WTC11 (cell line): ENCODE data around the gene APOL1. TPM values are rescaled to one million over a fixed set of nuclear protein-coding genes. Genes with fewer than 3 reads are reported as not detected.
"Not testable (repeated sequence)": the region's sequence is repeated elsewhere in the genome, so short reads cannot be mapped to it uniquely, and the experiment has no call there.

Source experiments
- ATAC-seq: fragments of 200-7000 bp; cut with Tn5 transposase; 2 replicates; pipeline ENCODE4 v1.10.0; 2021; ENCODE audit warnings: mild to moderate bottlenecking, moderate library complexity
- CTCF ChIA-PET: fragments of 300-600 bp; sonication (Branson Sonifier 250); formaldehyde crosslinking; loops from one replicate; lab custom pipeline; 2021; ENCODE audit warnings: antibody characterized with exemption; lab: Charles Lee
- POLR2A ChIA-PET: fragments of 350-600 bp; sonication (Branson Sonifier 250); formaldehyde crosslinking; loops from one replicate; lab custom pipeline; 2021; ENCODE audit warnings: antibody characterized with exemption; lab: Charles Lee
- DNase-seq: peaks from one replicate; pipeline ENCODE4 v3.0.0; 2021; ENCODE audit warnings: low spot score
- H3K27ac Mint-ChIP-seq: 2 replicates; pipeline ENCODE4 v1.8.0; 2021; ENCODE audit warnings: mixed read lengths
- H3K27me3 Mint-ChIP-seq: 2 replicates; pipeline ENCODE4 v1.8.0; 2021; ENCODE audit warnings: low read depth, mild to moderate bottlenecking, moderate library complexity, mixed read lengths
- H3K36me3 Mint-ChIP-seq: 2 replicates; pipeline ENCODE4 v1.8.0; 2021; ENCODE audit warnings: mixed read lengths
- H3K4me1 Mint-ChIP-seq: 2 replicates; pipeline ENCODE4 v1.8.0; 2022; ENCODE audit warnings: mixed read lengths
- H3K4me3 Mint-ChIP-seq: 2 replicates; pipeline ENCODE4 v1.8.0; 2021; ENCODE audit warnings: mild to moderate bottlenecking, moderate library complexity, mixed read lengths
- H3K9me3 Mint-ChIP-seq: 2 replicates; pipeline ENCODE4 v1.8.0; 2021; ENCODE audit warnings: mixed read lengths
- HMGA2 ChIP-seq: fragments of 250-450 bp; sonication (Bioruptor Pico); IDR thresholded peaks from 2 replicates; pipeline ENCODE4 v1.4.0; 2021; ENCODE audit warnings: mild to moderate bottlenecking, moderate library complexity
- JUN ChIP-seq: sonication (generic); formaldehyde crosslinking; IDR thresholded peaks from 2 replicates; pipeline ENCODE4 v1.8.0; 2023; ENCODE audit warnings: mild to moderate bottlenecking, missing genetic modification reagents
- MXD4 ChIP-seq: fragments of 250-450 bp; sonication (Bioruptor Pico); IDR thresholded peaks from 2 replicates; pipeline ENCODE4 v1.8.0; 2021; ENCODE audit warnings: mild to moderate bottlenecking, moderate library complexity, borderline replicate concordance
- MYBL2 ChIP-seq: sonication (generic); formaldehyde crosslinking; IDR thresholded peaks from 2 replicates; pipeline ENCODE4 v1.8.1; 2023; ENCODE audit warnings: mild to moderate bottlenecking, moderate library complexity, missing genetic modification reagents
- NFYB ChIP-seq: sonication (generic); formaldehyde crosslinking; conservative IDR thresholded peaks from 2 replicates; pipeline ENCODE4 v1.8.0; 2022; ENCODE audit warnings: low read depth, missing genetic modification reagents
- NR1H2 ChIP-seq: sonication (generic); formaldehyde crosslinking; IDR thresholded peaks from 2 replicates; pipeline ENCODE4 v1.9.0; 2021; ENCODE audit warnings: mild to moderate bottlenecking, moderate library complexity, missing genetic modification reagents
- NR2C2 ChIP-seq: sonication (generic); formaldehyde crosslinking; IDR thresholded peaks from 2 replicates; pipeline ENCODE4 v1.8.0; 2022; ENCODE audit warnings: mild to moderate bottlenecking, missing genetic modification reagents
- PRRX2 ChIP-seq: fragments of 250-450 bp; sonication (Bioruptor Pico); IDR thresholded peaks from 2 replicates; pipeline ENCODE4 v1.8.0; 2021; ENCODE audit warnings: mild to moderate bottlenecking
- RORB ChIP-seq: fragments of 250-450 bp; sonication (Bioruptor Pico); IDR thresholded peaks from 2 replicates; pipeline ENCODE4 v1.9.0; 2021; ENCODE audit warnings: mild to moderate bottlenecking
- TCF7 ChIP-seq: sonication (generic); formaldehyde crosslinking; IDR thresholded peaks from 2 replicates; pipeline ENCODE4 v1.8.0; 2022; ENCODE audit warnings: mild to moderate bottlenecking, low read depth, missing genetic modification reagents, moderate library complexity
- TP53 ChIP-seq: sonication (generic); formaldehyde crosslinking; IDR thresholded peaks from 2 replicates; pipeline ENCODE4 v1.8.1; 2023; ENCODE audit warnings: mild to moderate bottlenecking, missing genetic modification reagents
- total RNA-seq: library from RNA; stranded (reverse); gene quantifications from 3 replicates; pipeline ENCODE4 v1.2.3, GENCODE V29; 2021
- TF ChIP-seq, protein P1 (sequence below): sonication (generic); formaldehyde crosslinking; IDR thresholded peaks from 2 replicates; pipeline ENCODE4 v1.8.1; 2022; ENCODE audit warnings: missing genetic modification reagents, borderline replicate concordance
- TF ChIP-seq, protein P2 (sequence below): fragments of 200-600 bp; IDR thresholded peaks from 2 replicates; pipeline ENCODE4 v1.8.0; 2022; ENCODE audit warnings: antibody characterized with exemption
- TF ChIP-seq, protein P3 (sequence below): fragments of 250-450 bp; sonication (Bioruptor Pico); IDR thresholded peaks from 2 replicates; pipeline ENCODE4 v2.1.2; 2022; ENCODE audit warnings: mild to moderate bottlenecking, moderate library complexity
- TF ChIP-seq, protein P4 (sequence below): sonication (generic); formaldehyde crosslinking; IDR thresholded peaks from 2 replicates; pipeline ENCODE4 v1.8.0; 2022; ENCODE audit warnings: missing genetic modification reagents
- TF ChIP-seq, protein P5 (sequence below): sonication (generic); formaldehyde crosslinking; IDR thresholded peaks from 2 replicates; pipeline ENCODE4 v1.8.0; 2022; ENCODE audit warnings: mild to moderate bottlenecking, missing genetic modification reagents

The APOL1 gene
- total RNA-seq, 1 experiment from 2014 or later, result 0.35 TPM

DNA sequence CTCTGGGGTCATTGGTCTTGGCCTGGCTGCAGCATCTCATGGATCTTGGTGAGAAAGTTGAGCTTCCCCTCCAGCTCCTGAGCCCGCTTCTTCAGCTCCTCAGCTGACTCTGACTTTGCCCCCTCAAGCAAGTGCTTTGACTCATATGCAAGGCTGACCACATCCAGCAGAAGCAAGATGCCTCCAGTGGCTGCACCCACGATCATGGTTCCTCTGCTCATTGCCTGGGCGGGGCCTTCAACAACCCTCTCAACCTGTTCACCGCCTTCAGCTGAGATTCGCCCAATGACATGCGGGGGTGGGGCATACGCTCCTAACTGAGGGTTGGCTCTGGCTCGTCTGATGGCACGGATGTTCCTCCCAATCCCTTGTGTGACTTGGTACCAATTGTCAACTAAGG, 25.5 kb upstream of the APOL1 start (continued):
- TF ChIP-seq NR1H2 (CRISPR knock-in tag) (no peak), MYBL2 (no peak)

DNA sequence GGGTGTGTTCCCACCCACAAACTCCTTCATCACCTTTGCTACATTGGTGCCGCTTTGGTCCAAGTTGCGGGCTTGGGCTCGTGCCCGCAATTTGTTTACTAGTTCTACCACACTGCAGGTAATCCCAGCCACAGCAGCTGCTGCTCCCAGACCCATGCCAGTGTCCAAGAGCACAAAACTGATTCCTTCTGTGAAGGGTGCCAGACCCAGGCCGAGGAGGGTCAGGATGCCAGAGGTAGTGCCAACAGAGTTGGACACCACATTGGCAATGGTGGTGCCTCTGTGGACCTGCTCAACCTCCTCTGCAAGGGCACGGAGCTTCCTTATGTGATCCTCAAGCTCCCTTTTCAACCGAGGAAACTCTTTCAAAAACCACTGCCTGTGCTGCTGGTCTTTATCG, 25.1 kb upstream of the APOL1 start:
- no peak for ATAC-seq
- no peak for DNase-seq
- Mint-ChIP-seq H3K27me3 (no peaks in the 10 kb centered on the region), H3K9me3 (no peaks in the 10 kb centered on the region), H3K36me3 (peaks cover 14% of the 10 kb centered on the region), H3K27ac (no peak overlapping the region), H3K4me1 (peaks cover 12% of the 10 kb centered on the region), H3K4me3 (no peak overlapping the region)
- ChIA-PET POLR2A (interaction anchor here (0.7 kb wide), 1 partner anchor 10 kb away, joined by 9 read pairs; no protein-coding TSS in a partner anchor), CTCF (interaction anchor here (0.6 to 2.1 kb wide), 3 partner anchors 11 to 169 kb away, joined by 4 to 11 read pairs (median 5); partner anchors contain the start of gene APOL2)
- TF ChIP-seq, protein P1, sequence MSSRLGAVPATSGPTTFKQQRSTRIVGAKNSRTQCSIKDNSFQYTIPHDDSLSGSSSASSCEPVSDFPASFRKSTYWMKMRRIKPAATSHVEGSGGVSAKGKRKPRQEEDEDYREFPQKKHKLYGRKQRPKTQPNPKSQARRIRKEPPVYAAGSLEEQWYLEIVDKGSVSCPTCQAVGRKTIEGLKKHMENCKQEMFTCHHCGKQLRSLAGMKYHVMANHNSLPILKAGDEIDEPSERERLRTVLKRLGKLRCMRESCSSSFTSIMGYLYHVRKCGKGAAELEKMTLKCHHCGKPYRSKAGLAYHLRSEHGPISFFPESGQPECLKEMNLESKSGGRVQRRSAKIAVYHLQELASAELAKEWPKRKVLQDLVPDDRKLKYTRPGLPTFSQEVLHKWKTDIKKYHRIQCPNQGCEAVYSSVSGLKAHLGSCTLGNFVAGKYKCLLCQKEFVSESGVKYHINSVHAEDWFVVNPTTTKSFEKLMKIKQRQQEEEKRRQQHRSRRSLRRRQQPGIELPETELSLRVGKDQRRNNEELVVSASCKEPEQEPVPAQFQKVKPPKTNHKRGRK, result no peak
- no peak for TF ChIP-seq HMGA2

DNA sequence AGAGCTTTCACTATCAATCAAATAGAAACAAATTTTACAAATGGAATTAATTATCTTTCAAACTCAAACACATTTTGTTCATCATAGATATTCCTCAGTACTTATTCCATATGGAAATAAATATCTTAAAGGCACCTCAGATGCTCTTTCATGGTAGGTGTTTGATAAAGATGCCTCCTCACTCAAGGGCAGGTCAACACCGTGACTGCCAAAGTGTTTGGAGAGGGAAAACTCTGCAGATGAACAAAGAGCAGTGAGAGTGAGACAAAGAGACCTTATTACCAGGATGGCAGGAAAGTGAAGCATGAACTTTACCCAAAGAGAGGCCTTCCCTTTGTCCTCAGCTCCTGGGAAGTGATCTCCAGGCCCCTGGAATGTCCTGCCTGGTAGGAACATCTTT, 24.6 kb upstream of the APOL1 start:
- not testable (repeated sequence) for ATAC-seq

DNA sequence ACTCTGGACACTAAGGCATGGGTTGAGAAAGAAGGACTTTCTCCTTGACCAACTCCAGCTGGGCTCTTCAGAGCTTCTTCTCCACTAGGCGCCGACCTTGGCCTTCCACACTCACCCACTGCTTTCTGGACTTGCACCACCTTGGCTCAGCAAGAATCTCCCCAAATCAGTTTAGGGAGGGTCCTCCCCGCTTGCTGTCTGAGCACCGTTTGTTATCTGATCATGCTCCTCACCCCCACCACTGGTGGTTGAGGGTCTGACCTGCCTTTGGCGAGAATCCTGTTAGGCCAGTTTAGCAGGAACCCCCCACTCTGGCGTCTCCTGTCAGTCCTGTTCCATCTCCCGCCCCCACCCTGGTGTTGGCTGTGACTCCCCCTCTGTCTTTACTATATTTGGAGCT, 24.0 kb upstream of the APOL1 start:
- DNase-seq (no peak), ATAC-seq (no peak)
- Mint-ChIP-seq H3K27me3 (no peaks in the 10 kb centered on the region; the same call in 1 of the 2 replicates), H3K4me3 (no peak overlapping the region), H3K9me3 (no peaks in the 10 kb centered on the region), H3K27ac (no peak overlapping the region; the same call in 1 of the 2 replicates), H3K36me3 (peaks cover 14% of the 10 kb centered on the region), H3K4me1 (peaks cover 9% of the 10 kb centered on the region)
- ChIA-PET CTCF (interaction anchor here (2.1 kb wide), 1 partner anchor 10 kb away, joined by 11 read pairs; the partner anchor contains the start of gene APOL2), POLR2A (no interaction called here)
- no peak for TF ChIP-seq MXD4
- TF ChIP-seq, protein P1, result no peak
- TF ChIP-seq, protein P2, sequence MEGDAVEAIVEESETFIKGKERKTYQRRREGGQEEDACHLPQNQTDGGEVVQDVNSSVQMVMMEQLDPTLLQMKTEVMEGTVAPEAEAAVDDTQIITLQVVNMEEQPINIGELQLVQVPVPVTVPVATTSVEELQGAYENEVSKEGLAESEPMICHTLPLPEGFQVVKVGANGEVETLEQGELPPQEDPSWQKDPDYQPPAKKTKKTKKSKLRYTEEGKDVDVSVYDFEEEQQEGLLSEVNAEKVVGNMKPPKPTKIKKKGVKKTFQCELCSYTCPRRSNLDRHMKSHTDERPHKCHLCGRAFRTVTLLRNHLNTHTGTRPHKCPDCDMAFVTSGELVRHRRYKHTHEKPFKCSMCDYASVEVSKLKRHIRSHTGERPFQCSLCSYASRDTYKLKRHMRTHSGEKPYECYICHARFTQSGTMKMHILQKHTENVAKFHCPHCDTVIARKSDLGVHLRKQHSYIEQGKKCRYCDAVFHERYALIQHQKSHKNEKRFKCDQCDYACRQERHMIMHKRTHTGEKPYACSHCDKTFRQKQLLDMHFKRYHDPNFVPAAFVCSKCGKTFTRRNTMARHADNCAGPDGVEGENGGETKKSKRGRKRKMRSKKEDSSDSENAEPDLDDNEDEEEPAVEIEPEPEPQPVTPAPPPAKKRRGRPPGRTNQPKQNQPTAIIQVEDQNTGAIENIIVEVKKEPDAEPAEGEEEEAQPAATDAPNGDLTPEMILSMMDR, result no peak
- TF ChIP-seq JUN, result no peak
- TF ChIP-seq NR2C2, result no peak
- no peak for TF ChIP-seq MYBL2
- TF ChIP-seq, protein P3, sequence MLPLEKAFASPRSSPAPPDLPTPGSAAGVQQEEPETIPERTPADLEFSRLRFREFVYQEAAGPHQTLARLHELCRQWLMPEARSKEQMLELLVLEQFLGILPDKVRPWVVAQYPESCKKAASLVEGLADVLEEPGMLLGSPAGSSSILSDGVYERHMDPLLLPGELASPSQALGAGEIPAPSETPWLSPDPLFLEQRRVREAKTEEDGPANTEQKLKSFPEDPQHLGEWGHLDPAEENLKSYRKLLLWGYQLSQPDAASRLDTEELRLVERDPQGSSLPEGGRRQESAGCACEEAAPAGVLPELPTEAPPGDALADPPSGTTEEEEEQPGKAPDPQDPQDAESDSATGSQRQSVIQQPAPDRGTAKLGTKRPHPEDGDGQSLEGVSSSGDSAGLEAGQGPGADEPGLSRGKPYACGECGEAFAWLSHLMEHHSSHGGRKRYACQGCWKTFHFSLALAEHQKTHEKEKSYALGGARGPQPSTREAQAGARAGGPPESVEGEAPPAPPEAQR (CRISPR knock-in tag), result no peak
- TF ChIP-seq NFYB, result no peak
- TF ChIP-seq, protein P4, sequence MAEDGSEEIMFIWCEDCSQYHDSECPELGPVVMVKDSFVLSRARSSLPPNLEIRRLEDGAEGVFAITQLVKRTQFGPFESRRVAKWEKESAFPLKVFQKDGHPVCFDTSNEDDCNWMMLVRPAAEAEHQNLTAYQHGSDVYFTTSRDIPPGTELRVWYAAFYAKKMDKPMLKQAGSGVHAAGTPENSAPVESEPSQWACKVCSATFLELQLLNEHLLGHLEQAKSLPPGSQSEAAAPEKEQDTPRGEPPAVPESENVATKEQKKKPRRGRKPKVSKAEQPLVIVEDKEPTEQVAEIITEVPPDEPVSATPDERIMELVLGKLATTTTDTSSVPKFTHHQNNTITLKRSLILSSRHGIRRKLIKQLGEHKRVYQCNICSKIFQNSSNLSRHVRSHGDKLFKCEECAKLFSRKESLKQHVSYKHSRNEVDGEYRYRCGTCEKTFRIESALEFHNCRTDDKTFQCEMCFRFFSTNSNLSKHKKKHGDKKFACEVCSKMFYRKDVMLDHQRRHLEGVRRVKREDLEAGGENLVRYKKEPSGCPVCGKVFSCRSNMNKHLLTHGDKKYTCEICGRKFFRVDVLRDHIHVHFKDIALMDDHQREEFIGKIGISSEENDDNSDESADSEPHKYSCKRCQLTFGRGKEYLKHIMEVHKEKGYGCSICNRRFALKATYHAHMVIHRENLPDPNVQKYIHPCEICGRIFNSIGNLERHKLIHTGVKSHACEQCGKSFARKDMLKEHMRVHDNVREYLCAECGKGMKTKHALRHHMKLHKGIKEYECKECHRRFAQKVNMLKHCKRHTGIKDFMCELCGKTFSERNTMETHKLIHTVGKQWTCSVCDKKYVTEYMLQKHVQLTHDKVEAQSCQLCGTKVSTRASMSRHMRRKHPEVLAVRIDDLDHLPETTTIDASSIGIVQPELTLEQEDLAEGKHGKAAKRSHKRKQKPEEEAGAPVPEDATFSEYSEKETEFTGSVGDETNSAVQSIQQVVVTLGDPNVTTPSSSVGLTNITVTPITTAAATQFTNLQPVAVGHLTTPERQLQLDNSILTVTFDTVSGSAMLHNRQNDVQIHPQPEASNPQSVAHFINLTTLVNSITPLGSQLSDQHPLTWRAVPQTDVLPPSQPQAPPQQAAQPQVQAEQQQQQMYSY, result no peak
- TF ChIP-seq RORB (CRISPR knock-in tag), result no peak
- TF ChIP-seq PRRX2 (CRISPR knock-in tag), result no peak
- TF ChIP-seq, protein P5, sequence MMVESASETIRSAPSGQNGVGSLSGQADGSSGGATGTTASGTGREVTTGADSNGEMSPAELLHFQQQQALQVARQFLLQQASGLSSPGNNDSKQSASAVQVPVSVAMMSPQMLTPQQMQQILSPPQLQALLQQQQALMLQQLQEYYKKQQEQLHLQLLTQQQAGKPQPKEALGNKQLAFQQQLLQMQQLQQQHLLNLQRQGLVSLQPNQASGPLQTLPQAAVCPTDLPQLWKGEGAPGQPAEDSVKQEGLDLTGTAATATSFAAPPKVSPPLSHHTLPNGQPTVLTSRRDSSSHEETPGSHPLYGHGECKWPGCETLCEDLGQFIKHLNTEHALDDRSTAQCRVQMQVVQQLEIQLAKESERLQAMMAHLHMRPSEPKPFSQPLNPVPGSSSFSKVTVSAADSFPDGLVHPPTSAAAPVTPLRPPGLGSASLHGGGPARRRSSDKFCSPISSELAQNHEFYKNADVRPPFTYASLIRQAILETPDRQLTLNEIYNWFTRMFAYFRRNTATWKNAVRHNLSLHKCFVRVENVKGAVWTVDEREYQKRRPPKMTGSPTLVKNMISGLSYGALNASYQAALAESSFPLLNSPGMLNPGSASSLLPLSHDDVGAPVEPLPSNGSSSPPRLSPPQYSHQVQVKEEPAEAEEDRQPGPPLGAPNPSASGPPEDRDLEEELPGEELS (CRISPR knock-in tag), result no peak
- no peak for TF ChIP-seq TCF7 (CRISPR knock-in tag)
- TF ChIP-seq TP53 (CRISPR knock-in tag), result no peak

More for the DNA sequence above, 24.6 kb upstream of the APOL1 start:
- peaks cover 14% of the 10 kb centered on the region for H3K36me3 Mint-ChIP-seq
- H3K4me1 Mint-ChIP-seq, H3K4me3 Mint-ChIP-seq, H3K27me3 Mint-ChIP-seq, H3K9me3 Mint-ChIP-seq, POLR2A ChIA-PET, H3K27ac Mint-ChIP-seq, DNase-seq: not testable (repeated sequence)
- CTCF ChIA-PET, result interaction anchor here (0.6 to 2.1 kb wide), 2 partner anchors 11 to 169 kb away, joined by 5 to 11 read pairs; partner anchors contain the start of gene APOL2

DNA sequence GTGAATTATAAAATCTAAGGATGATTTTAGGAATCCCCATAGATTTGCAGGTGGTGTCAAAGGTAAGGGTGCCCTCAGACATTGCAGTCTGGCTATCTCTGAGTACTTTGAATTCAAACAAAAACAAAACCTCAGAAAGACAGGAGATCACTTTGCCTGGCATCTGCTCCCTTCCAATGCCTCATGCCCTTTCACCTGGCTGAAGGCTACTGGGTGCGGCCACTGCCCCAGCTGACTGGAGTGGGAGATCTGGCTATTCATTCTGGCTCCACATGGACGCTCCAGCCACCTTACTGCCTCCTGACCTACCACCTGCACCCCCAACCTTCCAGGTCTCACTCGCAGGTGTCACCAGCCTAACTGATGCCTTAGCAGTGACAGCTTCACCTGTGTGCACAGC, 23.3 kb upstream of the APOL1 start:
- POLR2A ChIA-PET, DNase-seq, ATAC-seq, H3K27me3 Mint-ChIP-seq, CTCF ChIA-PET, H3K9me3 Mint-ChIP-seq, H3K4me3 Mint-ChIP-seq, H3K4me1 Mint-ChIP-seq: not testable (repeated sequence)
- Mint-ChIP-seq H3K27ac (peak overlapping the region; percentile 10; the same call in 1 of the 2 replicates), H3K36me3 (peaks cover 14% of the 10 kb centered on the region)
